Nephron (organoid): ENCODE data around the gene IGF2BP1.

Experiments used
- H3K27ac Mint-ChIP-seq, 3 experiments: 2 replicates each; pipeline ENCODE4 v1.8.0; 2020; ENCODE audit warnings: mixed read lengths in 3 of 3, mild to moderate bottlenecking in 2 of 3, moderate library complexity in 1 of 3
- H3K27me3 Mint-ChIP-seq: 2 replicates; pipeline ENCODE4 v1.8.0; 2021; ENCODE audit warnings: low read depth, mild to moderate bottlenecking, moderate library complexity, mixed read lengths
- H3K36me3 Mint-ChIP-seq: 2 replicates; pipeline ENCODE4 v1.8.0; 2020; ENCODE audit warnings: low read depth, mixed read lengths
- H3K4me1 Mint-ChIP-seq: 2 replicates; pipeline ENCODE4 v1.8.0; 2020; ENCODE audit warnings: mixed read lengths
- H3K4me3 Mint-ChIP-seq, 3 experiments: 2 replicates each; pipeline ENCODE4 v1.8.0; 2020; ENCODE audit warnings: mild to moderate bottlenecking in 3 of 3, mixed read lengths in 3 of 3, moderate library complexity in 2 of 3
- H3K9me3 Mint-ChIP-seq: 2 replicates; pipeline ENCODE4 v1.8.0; 2020; ENCODE audit warnings: mixed read lengths
- CTCF ChIP-seq, 3 experiments: fragments of 200-600 bp; sonication (generic); IDR thresholded peaks; one replicate each; pipeline ENCODE4 v1.5.0; 2021; ENCODE audit warnings: antibody characterized with exemption in 3 of 3; ENCODE audit not compliant: unreplicated experiment in 3 of 3

The IGF2BP1 gene

DNA sequence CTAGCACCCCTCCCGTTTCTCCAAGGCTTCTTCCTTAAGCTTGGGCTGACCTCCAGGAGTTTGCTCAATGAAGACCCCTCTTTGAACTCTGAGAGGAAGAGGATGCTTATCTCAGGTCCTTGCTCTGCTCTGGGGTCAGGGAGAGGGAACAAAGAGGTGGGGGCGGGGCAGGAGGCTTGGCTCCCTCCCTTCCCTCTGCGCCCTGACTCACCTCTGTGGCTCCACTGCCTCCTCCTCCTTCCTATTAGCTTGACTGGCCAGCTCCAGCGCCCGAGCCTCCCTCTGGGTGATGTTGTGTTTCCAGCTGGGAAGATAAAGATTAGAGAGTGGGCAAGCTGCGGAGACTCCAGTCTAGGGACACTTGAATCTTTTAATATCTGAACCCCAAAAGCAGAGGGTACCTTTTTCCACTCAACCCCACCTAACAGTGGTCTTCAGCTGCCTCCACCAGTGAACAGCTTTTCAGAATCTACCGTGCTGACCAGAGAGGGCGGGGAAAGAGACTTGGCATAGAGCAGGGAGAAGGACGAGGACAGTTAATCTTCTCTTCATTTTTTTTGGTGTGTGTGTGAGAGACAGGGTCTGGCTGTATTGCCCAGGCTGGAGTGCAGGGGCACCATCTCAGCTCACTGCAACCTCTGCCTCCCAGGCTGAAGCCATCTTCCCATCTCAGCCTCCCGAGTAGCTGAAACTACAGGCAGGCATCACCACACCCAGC lies 35.5 kb upstream of the IGF2BP1 start:
- peaks cover 5% of the 10 kb centered on the region for H3K27me3 Mint-ChIP-seq

GRCh38 chr17:48970224-48970623 lies 27.0 kb upstream of the IGF2BP1 start:
- Mint-ChIP-seq H3K4me1 (peaks cover 21% of the 10 kb centered on the region), H3K4me3 (no peak overlapping the region), H3K36me3 (no peaks in the 10 kb centered on the region), H3K27me3 (peaks cover 19% of the 10 kb centered on the region), H3K9me3 (no peaks in the 10 kb centered on the region), H3K27ac (peak overlapping the region; percentile 24 to 76 (median 32))
- TF ChIP-seq CTCF (IDR thresholded peaks at IDR 0.05; ENCODE audit: unreplicated experiment in 3 of 3), result no peak

More for the DNA sequence above, 35.5 kb upstream of the IGF2BP1 start:
- Mint-ChIP-seq H3K36me3 (no peaks in the 10 kb centered on the region), H3K4me1 (peaks cover 13% of the 10 kb centered on the region), H3K27ac (peak overlapping the region in 1 of 3 experiments; percentile 51), H3K9me3 (no peaks in the 10 kb centered on the region), H3K4me3 (peak overlapping the region in 1 of 3 experiments; percentile 32)
- no peak for TF ChIP-seq CTCF (IDR thresholded peaks at IDR 0.05; ENCODE audit: unreplicated experiment in 3 of 3)

DNA sequence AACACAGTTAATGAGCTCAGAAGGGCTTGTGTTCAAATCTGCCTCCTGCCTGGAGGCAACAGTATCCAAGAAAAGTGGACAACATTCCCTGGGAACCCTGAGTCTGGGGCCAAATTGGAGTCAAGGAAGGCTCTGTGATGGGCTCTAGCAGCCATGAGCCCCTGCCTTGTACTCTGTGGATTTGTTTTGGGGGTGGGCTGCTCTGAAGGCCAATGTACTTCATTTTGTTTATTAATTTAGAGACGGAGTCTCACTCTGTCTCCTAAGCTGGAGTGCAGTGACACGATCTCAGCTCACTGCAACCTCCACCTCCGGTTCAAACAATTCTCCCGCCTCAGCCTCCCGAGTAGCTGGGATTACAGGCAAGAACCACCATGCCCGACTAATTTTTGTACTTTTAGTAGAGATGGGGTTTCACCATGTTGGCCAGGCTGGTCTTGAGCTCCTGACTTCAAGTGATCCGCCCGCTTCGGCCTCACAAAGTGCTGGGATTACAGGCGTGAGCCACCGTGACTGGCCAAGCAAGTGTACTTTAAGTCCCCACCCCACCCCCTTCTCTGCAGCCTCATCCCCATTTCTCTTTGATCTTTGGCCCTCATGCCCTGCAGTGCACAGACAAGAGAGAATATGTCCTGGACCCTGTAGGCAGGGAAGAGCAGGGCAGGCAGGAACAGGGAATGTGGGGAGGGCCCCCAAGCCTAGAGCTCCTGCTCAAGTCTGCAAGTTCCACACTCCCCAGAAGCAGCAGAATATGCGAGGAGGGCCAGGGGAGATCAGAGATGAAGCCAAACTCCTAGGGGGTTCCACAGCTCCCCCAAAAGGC lies 26.1 kb upstream of the IGF2BP1 start:
- Mint-ChIP-seq H3K9me3 (no peaks in the 10 kb centered on the region), H3K4me3 (no peak overlapping the region), H3K4me1 (peaks cover 21% of the 10 kb centered on the region), H3K27me3 (peaks cover 19% of the 10 kb centered on the region), H3K36me3 (no peaks in the 10 kb centered on the region), H3K27ac (peak overlapping the region; percentile 25 to 55 (median 28))
- no peak for TF ChIP-seq CTCF (IDR thresholded peaks at IDR 0.05; ENCODE audit: unreplicated experiment in 3 of 3)

GRCh38 chr17:48972749-48973097 lies 24.5 kb upstream of the IGF2BP1 start:
- peaks cover 21% of the 10 kb centered on the region for H3K4me1 Mint-ChIP-seq
- H3K36me3 Mint-ChIP-seq, result no peaks in the 10 kb centered on the region
- H3K4me3 Mint-ChIP-seq, result peak overlapping the region in 1 of 3 experiments; percentile 5
- H3K27ac Mint-ChIP-seq, result peak overlapping the region; percentile 17 to 93 (median 88)
- peaks cover 22% of the 10 kb centered on the region for H3K27me3 Mint-ChIP-seq
- no peak for TF ChIP-seq CTCF (IDR thresholded peaks at IDR 0.05; ENCODE audit: unreplicated experiment in 3 of 3)
- H3K9me3 Mint-ChIP-seq, result no peaks in the 10 kb centered on the region

GRCh38 chr17:48973806-48974205 lies 23.4 kb upstream of the IGF2BP1 start:
- Mint-ChIP-seq H3K27me3 (peaks cover 17% of the 10 kb centered on the region), H3K27ac (no peak overlapping the region), H3K36me3 (no peaks in the 10 kb centered on the region), H3K9me3 (no peaks in the 10 kb centered on the region), H3K4me1 (peaks cover 21% of the 10 kb centered on the region), H3K4me3 (no peak overlapping the region)
- TF ChIP-seq CTCF (IDR thresholded peaks at IDR 0.05; ENCODE audit: unreplicated experiment in 3 of 3), result no peak
